Activated naive CD8-positive, alpha-beta T cell treated with anti-CD3 and anti-CD28 coated beads for 36 hours (primary cell): Measurements from ENCODE around the gene FAM20A. TPM values are rescaled to one million over a fixed set of nuclear protein-coding genes. Genes with fewer than 3 reads are reported as not detected.

Experiments used
- DNase-seq: peaks from one replicate; pipeline ENCODE4 v3.0.0; 2021
- H3K27ac Mint-ChIP-seq: one replicate; pipeline ENCODE4 v1.8.0; 2022; ENCODE audit warnings: mild to moderate bottlenecking, moderate library complexity, mixed read lengths
- H3K27me3 Mint-ChIP-seq: one replicate; pipeline ENCODE4 v1.8.0; 2022; ENCODE audit warnings: mild to moderate bottlenecking, mixed read lengths
- H3K36me3 Mint-ChIP-seq: one replicate; pipeline ENCODE4 v1.8.0; 2021; ENCODE audit warnings: mild to moderate bottlenecking, mixed read lengths
- H3K4me1 Mint-ChIP-seq: one replicate; pipeline ENCODE4 v1.8.0; 2021; ENCODE audit warnings: mixed read lengths
- H3K4me3 Mint-ChIP-seq: one replicate; pipeline ENCODE4 v1.8.0; 2022; ENCODE audit warnings: mild to moderate bottlenecking, moderate library complexity, mixed read lengths
- H3K9me3 Mint-ChIP-seq: one replicate; pipeline ENCODE4 v1.8.0; 2022; ENCODE audit warnings: mixed read lengths
- total RNA-seq, 2 experiments: library from RNA; stranded (reverse); gene quantifications; one replicate each; pipeline ENCODE4 v1.2.3, GENCODE V29; 2021

Gene FAM20A
- total RNA-seq, 2 experiments from 2014 or later = not detected

DNA sequence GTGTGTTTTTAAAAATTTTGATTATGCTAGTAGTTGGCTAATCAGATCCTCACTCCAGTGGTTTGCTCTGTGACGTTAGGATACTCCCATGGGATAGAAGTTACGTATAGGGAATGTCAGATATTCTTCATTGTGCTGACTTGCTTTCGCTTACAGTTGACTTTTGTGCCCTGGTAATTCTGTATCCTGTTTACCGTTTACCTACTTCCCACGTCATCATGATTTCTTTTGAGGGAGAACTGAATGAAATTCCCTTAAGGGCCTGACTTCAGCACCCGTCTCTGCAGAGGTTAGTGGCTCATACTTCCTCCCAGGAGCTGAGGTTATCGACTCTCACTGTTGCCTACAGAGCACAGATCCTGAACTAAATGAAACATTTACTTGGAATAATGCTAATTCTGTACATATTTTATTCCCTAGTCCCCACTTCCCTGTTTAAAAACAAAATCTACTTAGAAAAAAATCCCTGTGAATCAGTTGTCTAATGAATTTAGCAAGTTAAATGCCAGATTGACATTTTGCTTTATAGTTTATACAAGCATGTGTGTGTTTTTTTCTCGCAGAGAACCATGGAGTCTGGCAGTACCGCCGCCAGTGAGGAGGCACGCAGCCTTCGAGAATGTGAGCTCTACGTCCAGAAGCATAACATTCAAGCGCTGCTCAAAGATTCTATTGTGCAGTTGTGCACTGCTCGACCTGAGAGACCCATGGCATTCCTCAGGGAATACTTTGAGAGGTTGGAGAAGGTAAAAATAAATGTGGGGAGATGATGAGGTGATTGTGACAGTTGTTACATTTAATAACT lies 86.1 kb downstream of the FAM20A start:
- peaks cover 44% of the 10 kb centered on the region for H3K4me1 Mint-ChIP-seq
- H3K36me3 Mint-ChIP-seq = peaks cover 56% of the 10 kb centered on the region
- peak overlapping the region; percentile 46 for H3K4me3 Mint-ChIP-seq
- H3K27me3 Mint-ChIP-seq = no peaks in the 10 kb centered on the region
- no peak overlapping the region for H3K27ac Mint-ChIP-seq
- H3K9me3 Mint-ChIP-seq = no peaks in the 10 kb centered on the region
- no peak for DNase-seq

DNA sequence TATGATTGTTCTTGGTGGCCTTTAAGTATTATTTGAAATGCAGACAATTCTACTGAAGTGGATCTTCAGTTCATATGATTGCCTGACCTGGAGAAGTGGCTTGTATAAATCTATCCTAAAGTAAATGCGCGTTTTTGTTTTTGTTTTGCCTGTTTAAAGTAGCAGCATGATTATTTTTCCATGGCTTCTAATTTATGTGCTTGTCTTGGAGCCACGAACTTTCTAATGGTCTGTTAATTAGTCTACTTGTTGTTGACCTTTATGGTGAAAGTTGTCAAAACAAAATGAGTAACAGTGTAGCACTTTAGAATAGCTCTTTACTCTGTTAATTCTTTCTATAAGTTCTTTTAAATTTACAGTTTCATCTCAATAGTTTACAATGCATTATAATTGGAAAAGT lies 87.2 kb downstream of the FAM20A start:
- Mint-ChIP-seq H3K4me1 (peaks cover 39% of the 10 kb centered on the region), H3K27me3 (no peaks in the 10 kb centered on the region)

DNA sequence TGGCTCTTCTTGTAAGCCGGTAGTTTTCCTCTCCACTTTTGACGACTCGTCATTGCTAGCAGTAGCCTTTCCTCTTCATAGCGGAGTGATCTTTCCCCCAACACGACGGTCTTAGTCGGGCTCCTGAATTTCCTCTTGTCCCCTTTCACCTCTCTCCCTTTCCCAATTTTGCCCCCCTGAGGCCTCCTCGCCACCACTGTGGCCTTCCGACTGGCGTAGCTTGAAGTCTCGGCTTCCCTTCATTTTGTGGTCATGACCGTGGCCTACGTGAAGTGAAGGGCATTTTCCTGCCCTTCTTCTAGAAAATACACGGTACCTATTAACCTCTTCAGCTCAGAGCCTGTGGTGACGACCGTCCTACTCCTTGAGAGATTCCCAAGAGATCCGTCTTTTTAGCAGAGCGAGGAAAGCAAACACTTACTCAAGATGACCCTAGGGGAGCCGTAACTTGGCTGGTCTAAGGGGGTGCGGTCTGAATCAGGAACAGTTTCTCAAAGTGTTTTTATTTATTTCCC lies 88.2 kb downstream of the FAM20A start:
- DNase-seq = peak; percentile 12
- H3K4me1 Mint-ChIP-seq = peaks cover 40% of the 10 kb centered on the region
- H3K27ac Mint-ChIP-seq = peak overlapping the region; percentile 91
- H3K4me3 Mint-ChIP-seq = peak overlapping the region; percentile 96
- H3K36me3 Mint-ChIP-seq = peaks cover 38% of the 10 kb centered on the region
- H3K9me3 Mint-ChIP-seq = no peaks in the 10 kb centered on the region
- H3K27me3 Mint-ChIP-seq = no peaks in the 10 kb centered on the region

More for the DNA sequence above, 87.2 kb downstream of the FAM20A start:
- no peak overlapping the region for H3K27ac Mint-ChIP-seq
- peaks cover 46% of the 10 kb centered on the region for H3K36me3 Mint-ChIP-seq
- no peak for DNase-seq
- no peaks in the 10 kb centered on the region for H3K9me3 Mint-ChIP-seq
- peak overlapping the region; percentile 96 for H3K4me3 Mint-ChIP-seq

- Mint-ChIP-seq H3K36me3 (peaks cover 32% of the 10 kb centered on the region), H3K9me3 (no peaks in the 10 kb centered on the region), H3K4me1 (peaks cover 45% of the 10 kb centered on the region), H3K4me3 (peak within 1 kb of the TSS; percentile 96), H3K27me3 (no peaks in the 10 kb centered on the region), H3K27ac (peak within 1 kb of the TSS; percentile 96)
- DNase-seq = peak; percentile 92
These were observed 88.8 kb downstream of the FAM20A start, which contains the start of gene PRKAR1A for GRCh38 chr17:68512247-68512959. TSS of gene PRKAR1A (plus strand) at chr17:68512430. CDS start at chr17:68515400, 2,970 bp downstream.

DNA sequence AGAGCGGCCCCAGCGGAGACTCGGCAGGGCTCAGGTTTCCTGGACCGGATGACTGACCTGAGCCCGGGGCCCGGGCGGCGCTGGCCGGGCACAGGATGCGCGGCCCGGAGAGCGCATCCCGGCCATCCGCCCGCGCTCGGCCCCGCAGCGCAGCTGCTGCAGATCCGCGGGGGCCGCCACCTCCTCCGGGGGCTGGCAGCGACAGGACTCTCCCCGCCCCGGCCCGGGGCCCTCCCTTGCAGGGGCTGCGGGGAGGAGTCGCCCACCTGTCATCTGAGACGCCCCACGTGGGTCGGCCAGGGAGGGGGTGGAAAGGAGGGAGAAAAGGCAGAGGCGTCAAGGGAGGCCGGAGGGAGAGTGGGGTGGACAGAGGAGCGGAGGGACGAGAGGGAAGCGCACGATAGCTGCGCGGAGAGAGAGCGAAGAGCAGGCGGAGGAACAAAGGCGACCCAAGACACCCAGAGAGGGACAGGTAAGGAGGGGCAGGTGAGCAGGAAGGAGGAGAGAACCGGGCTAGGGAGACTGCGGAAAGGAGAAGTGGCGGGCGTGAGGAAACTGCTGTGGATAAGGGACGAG lies 89.4 kb downstream of the FAM20A start:
- H3K4me1 Mint-ChIP-seq = peaks cover 49% of the 10 kb centered on the region
- no peaks in the 10 kb centered on the region for H3K9me3 Mint-ChIP-seq
- H3K27me3 Mint-ChIP-seq = no peaks in the 10 kb centered on the region
- peak; percentile 77 for DNase-seq
- H3K36me3 Mint-ChIP-seq = peaks cover 27% of the 10 kb centered on the region
- H3K4me3 Mint-ChIP-seq = peak overlapping the region; percentile 92
- H3K27ac Mint-ChIP-seq = peak overlapping the region; percentile 96

- no peaks in the 10 kb centered on the region for H3K27me3 Mint-ChIP-seq
- peak overlapping the region; percentile 76 for H3K4me3 Mint-ChIP-seq
- H3K27ac Mint-ChIP-seq = peak overlapping the region; percentile 32
- peaks cover 47% of the 10 kb centered on the region for H3K4me1 Mint-ChIP-seq
- H3K36me3 Mint-ChIP-seq = peaks cover 24% of the 10 kb centered on the region
- no peaks in the 10 kb centered on the region for H3K9me3 Mint-ChIP-seq
- DNase-seq = no peak
These were observed 89.9 kb downstream of the FAM20A start for GRCh38 chr17:68511254-68511670.

DNA sequence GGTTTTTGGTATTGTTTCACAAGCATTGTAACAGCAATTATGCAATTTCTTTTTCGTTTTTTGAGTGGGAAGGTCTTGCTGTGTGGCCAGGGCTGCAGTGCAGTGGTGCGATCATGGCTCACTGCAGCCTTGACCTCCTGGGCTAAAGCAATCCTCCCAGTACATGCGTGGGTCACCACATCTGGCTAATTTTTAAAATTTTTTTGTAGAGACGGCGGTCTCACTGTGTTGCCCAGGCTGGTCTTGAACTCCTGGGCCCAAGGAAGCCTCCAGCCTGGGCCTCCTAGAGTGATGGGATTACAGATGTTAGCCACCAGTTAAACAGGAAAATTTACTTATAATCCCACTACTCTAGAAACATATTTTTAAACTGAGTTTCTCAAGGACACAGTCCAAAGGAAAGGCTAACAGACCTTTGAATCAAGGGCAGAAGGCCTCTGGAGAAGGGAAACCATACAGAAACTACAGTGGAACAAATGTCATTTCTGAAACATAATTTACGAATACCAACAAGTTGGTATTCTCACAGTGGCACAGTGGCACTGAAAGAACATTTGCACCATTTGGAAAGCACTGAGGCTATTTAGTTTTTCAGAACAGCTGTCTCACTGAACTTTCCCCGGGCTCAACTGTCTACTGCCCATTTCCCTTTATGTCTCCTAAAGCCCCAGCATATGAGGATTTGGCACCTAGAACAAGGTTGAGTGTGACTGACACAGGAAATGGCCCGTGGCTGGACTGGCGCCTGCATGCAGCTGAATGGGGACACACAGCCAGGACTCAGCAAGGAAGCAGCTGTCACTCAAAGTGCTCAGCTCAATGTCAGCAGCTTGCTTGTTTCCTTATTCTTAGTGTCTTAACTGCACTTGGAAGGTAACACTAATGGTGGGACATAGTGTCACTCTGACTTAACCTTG lies 91.8 kb downstream of the FAM20A start:
- no peak overlapping the region for H3K4me3 Mint-ChIP-seq
- no peak overlapping the region for H3K27ac Mint-ChIP-seq
- H3K36me3 Mint-ChIP-seq = peaks cover 11% of the 10 kb centered on the region
- H3K9me3 Mint-ChIP-seq = no peaks in the 10 kb centered on the region
- peaks cover 32% of the 10 kb centered on the region for H3K4me1 Mint-ChIP-seq
- no peaks in the 10 kb centered on the region for H3K27me3 Mint-ChIP-seq
- no peak for DNase-seq

GRCh38 chr17:68507576-68507975 lies 93.6 kb downstream of the FAM20A start:
- Mint-ChIP-seq H3K27ac (no peak overlapping the region), H3K4me3 (no peak overlapping the region), H3K4me1 (peaks cover 21% of the 10 kb centered on the region), H3K9me3 (no peaks in the 10 kb centered on the region), H3K36me3 (no peaks in the 10 kb centered on the region), H3K27me3 (no peaks in the 10 kb centered on the region)
- DNase-seq = no peak

GRCh38 chr17:68505951-68506350 lies 95.2 kb downstream of the FAM20A start:
- Mint-ChIP-seq H3K4me1 (peaks cover 16% of the 10 kb centered on the region), H3K4me3 (no peak overlapping the region), H3K27me3 (no peaks in the 10 kb centered on the region), H3K36me3 (no peaks in the 10 kb centered on the region), H3K9me3 (no peaks in the 10 kb centered on the region), H3K27ac (no peak overlapping the region)
- DNase-seq = no peak

DNA sequence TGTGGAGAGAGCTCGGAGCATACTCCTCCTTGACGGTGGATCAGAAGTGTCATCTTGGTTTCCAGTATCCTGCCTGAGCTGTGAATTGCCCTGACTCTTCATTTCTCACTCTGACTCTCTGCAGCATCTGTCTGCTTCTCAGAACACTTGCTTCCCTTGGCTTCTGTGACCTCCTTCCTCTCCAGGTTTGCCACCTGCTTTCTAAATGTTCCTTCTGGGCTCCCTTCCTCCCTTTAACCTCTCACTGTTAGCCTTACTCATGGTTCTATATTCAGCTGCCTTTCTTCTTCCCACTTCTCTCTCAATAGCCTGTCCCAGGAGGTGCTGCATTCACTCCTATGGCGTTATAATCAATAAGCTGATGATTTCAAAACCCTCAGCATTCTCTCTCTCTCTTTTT lies 100.1 kb downstream of the FAM20A start:
- no peaks in the 10 kb centered on the region for H3K36me3 Mint-ChIP-seq
- peaks cover 3% of the 10 kb centered on the region for H3K9me3 Mint-ChIP-seq
- no peaks in the 10 kb centered on the region for H3K27me3 Mint-ChIP-seq
- H3K4me1 Mint-ChIP-seq = peaks cover 5% of the 10 kb centered on the region
- no peak for DNase-seq
- no peak overlapping the region for H3K4me3 Mint-ChIP-seq
- H3K27ac Mint-ChIP-seq = no peak overlapping the region

- Mint-ChIP-seq H3K36me3 (no peaks in the 10 kb centered on the region), H3K4me1 (peaks cover 5% of the 10 kb centered on the region), H3K4me3 (no peak overlapping the region), H3K9me3 (peaks cover 3% of the 10 kb centered on the region), H3K27me3 (no peaks in the 10 kb centered on the region), H3K27ac (no peak overlapping the region)
- no peak for DNase-seq
These were observed 101.6 kb downstream of the FAM20A start for GRCh38 chr17:68499587-68499986.

DNA sequence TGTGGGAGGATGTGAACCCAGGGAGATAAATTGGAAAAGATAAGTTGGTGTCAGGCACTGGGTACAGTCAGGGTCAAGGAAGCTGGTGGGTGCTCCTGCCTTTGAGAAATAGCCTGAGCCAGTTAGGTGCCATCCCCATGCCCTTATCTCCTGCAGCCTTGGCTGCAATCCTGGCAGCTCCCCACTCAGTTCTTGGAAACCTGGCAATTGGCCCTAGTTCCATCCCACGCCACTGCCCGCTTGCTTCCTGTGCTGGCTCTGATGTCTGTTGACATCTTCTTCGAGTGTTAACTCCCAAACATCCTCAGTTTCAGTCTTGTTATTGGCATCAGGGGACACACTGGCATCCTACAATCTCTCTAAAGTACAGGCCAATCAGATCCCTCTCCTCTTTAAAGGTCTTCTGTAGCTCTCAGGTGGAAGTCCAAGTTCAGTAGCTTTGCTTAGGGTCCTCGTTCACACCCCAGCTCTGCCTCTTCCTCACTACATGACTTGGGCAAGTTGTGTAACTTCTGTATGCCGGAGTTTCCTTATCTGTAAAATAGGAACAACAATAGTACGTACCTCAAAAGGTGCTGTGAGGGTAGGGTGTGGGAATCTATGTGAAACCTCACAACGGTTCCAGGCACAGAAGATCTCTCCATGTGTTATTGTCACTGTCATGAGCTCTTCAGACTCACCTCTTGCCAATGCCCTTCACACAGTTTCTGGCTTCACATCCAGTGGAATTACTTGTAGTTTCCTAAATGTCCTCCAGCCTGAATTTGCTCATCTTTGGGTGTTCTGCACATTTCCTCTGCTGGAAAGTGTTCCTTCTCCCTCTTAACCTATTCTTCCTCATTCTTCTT lies 102.5 kb downstream of the FAM20A start:
- Mint-ChIP-seq H3K9me3 (peaks cover 3% of the 10 kb centered on the region), H3K36me3 (no peaks in the 10 kb centered on the region), H3K4me1 (peaks cover 5% of the 10 kb centered on the region), H3K27me3 (no peaks in the 10 kb centered on the region), H3K4me3 (no peak overlapping the region), H3K27ac (no peak overlapping the region)
- no peak for DNase-seq

DNA sequence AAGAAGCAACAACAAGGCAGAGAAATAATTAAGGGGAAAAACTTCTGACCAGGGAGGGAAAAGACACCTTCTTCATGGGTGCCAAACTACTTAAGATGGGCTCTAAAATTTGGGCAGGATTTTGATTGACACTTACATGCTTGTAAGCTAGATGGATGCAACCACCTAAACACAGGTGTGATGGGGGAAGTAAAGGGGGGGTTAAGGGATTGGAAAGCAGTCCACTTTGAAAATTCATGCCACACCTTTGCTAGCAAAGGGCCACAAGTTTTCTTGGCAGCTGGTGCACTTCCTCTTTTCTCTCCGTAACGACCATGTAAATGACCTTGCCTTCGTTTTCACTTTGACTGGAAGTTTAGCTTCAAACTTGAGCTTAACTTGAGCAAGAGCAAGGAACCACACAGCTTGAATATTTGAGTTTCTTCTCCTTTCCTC lies 103.3 kb downstream of the FAM20A start:
- H3K27me3 Mint-ChIP-seq = no peaks in the 10 kb centered on the region
- no peak overlapping the region for H3K4me3 Mint-ChIP-seq
- no peak for DNase-seq
- H3K4me1 Mint-ChIP-seq = peaks cover 5% of the 10 kb centered on the region
- H3K36me3 Mint-ChIP-seq = no peaks in the 10 kb centered on the region
- H3K27ac Mint-ChIP-seq = peak overlapping the region; percentile 18
- H3K9me3 Mint-ChIP-seq = peaks cover 3% of the 10 kb centered on the region
